Measurements from ENCODE around the gene PLA2G2C.

PLA2G2C gene

GRCh38 chr1:20211511-20211931, 25.2 kb upstream of the PLA2G2C start:
- no peak overlapping the region for H3K27ac ChIP-seq
- H3K4me3 ChIP-seq (ENCODE audit: low read depth, low read length), result no peak overlapping the region
- H3K27me3 ChIP-seq (replicated peaks), result peaks cover 13% of the 10 kb centered on the region
- H3K36me3 ChIP-seq (replicated peaks), result no peaks in the 10 kb centered on the region
- TF ChIP-seq CTCF (IDR thresholded peaks at IDR 0.05; ENCODE audit: low read depth, low read length, missing control alignments), result no peak
- in situ Hi-C loops (cut with HindIII; ENCODE audit: low pct_ligation_motif_present, low sequenced_read_pairs), result no loop called here
- DNase-seq, result no peak

GRCh38 chr1:20210736-20211460, 24.6 kb upstream of the PLA2G2C start:
- in situ Hi-C loops (cut with HindIII; ENCODE audit: low pct_ligation_motif_present, low sequenced_read_pairs), result no loop called here
- no peak for DNase-seq
- H3K36me3 ChIP-seq (replicated peaks), result no peaks in the 10 kb centered on the region
- TF ChIP-seq CTCF (IDR thresholded peaks at IDR 0.05; ENCODE audit: low read depth, low read length, missing control alignments), result no peak
- H3K27me3 ChIP-seq (replicated peaks), result peaks cover 13% of the 10 kb centered on the region
- no peak overlapping the region for H3K4me3 ChIP-seq (ENCODE audit: low read depth, low read length)
- no peak overlapping the region for H3K27ac ChIP-seq

GRCh38 chr1:20209471-20209870, 23.2 kb upstream of the PLA2G2C start:
- Histone ChIP-seq H3K4me3 (ENCODE audit: low read depth, low read length) (no peak overlapping the region), H3K27ac (no peak overlapping the region), H3K36me3 (replicated peaks) (no peaks in the 10 kb centered on the region), H3K27me3 (replicated peaks) (peaks cover 7% of the 10 kb centered on the region)
- TF ChIP-seq CTCF (IDR thresholded peaks at IDR 0.05; ENCODE audit: low read depth, low read length, missing control alignments), result no peak
- in situ Hi-C loops (cut with HindIII; ENCODE audit: low pct_ligation_motif_present, low sequenced_read_pairs), result no loop called here
- DNase-seq, result no peak

- DNase-seq, result no peak
- Histone ChIP-seq H3K4me3 (ENCODE audit: low read depth, low read length) (no peak overlapping the region), H3K27ac (no peak overlapping the region), H3K27me3 (replicated peaks) (peaks cover 6% of the 10 kb centered on the region), H3K36me3 (replicated peaks) (no peaks in the 10 kb centered on the region)
- TF ChIP-seq CTCF (IDR thresholded peaks at IDR 0.05; ENCODE audit: low read depth, low read length, missing control alignments), result no peak
- in situ Hi-C loops (cut with HindIII; ENCODE audit: low pct_ligation_motif_present, low sequenced_read_pairs), result no loop called here
Measured at GRCh38 chr1:20207546-20207945, 21.2 kb upstream of the PLA2G2C start.

- no peak for TF ChIP-seq CTCF (IDR thresholded peaks at IDR 0.05; ENCODE audit: low read depth, low read length, missing control alignments)
- peaks cover 2% of the 10 kb centered on the region for H3K27me3 ChIP-seq (replicated peaks)
- no peak overlapping the region for H3K4me3 ChIP-seq (ENCODE audit: low read depth, low read length)
- in situ Hi-C loops (cut with HindIII; ENCODE audit: low pct_ligation_motif_present, low sequenced_read_pairs), result no loop called here
- H3K27ac ChIP-seq, result no peak overlapping the region
- no peaks in the 10 kb centered on the region for H3K36me3 ChIP-seq (replicated peaks)
- no peak for DNase-seq
Measured at GRCh38 chr1:20202166-20202565, 15.8 kb upstream of the PLA2G2C start.

GRCh38 chr1:20200966-20201365, 14.6 kb upstream of the PLA2G2C start:
- DNase-seq, result no peak
- Histone ChIP-seq H3K27ac (no peak overlapping the region), H3K36me3 (replicated peaks) (no peaks in the 10 kb centered on the region), H3K4me3 (ENCODE audit: low read depth, low read length) (no peak overlapping the region), H3K27me3 (replicated peaks) (peaks cover 2% of the 10 kb centered on the region)
- in situ Hi-C loops (cut with HindIII; ENCODE audit: low pct_ligation_motif_present, low sequenced_read_pairs), result no loop called here
- no peak for TF ChIP-seq CTCF (IDR thresholded peaks at IDR 0.05; ENCODE audit: low read depth, low read length, missing control alignments)

All from brain microvascular endothelial cell (primary cell).